Fibroblast of skin of right quadriceps (primary cell): ENCODE measurements around the gene ADGRV1.
"Not testable (repeated sequence)": the region's sequence is repeated elsewhere in the genome, so short reads cannot be mapped to it uniquely, and the experiment has no call there.

Source experiments
- DNase-seq: peaks from one replicate; pipeline ENCODE4 v3.0.0-alpha.2; 2013

The ADGRV1 gene

GRCh38 chr5:90834711-90835110 is 276.1 kb downstream of the ADGRV1 start:
- DNase-seq, result no peak

GRCh38 chr5:90843443-90843842 is 284.8 kb downstream of the ADGRV1 start:
- DNase-seq, result peak; percentile 2

- DNase-seq, result no peak
These were observed 286.3 kb downstream of the ADGRV1 start for GRCh38 chr5:90844931-90845330.

DNA sequence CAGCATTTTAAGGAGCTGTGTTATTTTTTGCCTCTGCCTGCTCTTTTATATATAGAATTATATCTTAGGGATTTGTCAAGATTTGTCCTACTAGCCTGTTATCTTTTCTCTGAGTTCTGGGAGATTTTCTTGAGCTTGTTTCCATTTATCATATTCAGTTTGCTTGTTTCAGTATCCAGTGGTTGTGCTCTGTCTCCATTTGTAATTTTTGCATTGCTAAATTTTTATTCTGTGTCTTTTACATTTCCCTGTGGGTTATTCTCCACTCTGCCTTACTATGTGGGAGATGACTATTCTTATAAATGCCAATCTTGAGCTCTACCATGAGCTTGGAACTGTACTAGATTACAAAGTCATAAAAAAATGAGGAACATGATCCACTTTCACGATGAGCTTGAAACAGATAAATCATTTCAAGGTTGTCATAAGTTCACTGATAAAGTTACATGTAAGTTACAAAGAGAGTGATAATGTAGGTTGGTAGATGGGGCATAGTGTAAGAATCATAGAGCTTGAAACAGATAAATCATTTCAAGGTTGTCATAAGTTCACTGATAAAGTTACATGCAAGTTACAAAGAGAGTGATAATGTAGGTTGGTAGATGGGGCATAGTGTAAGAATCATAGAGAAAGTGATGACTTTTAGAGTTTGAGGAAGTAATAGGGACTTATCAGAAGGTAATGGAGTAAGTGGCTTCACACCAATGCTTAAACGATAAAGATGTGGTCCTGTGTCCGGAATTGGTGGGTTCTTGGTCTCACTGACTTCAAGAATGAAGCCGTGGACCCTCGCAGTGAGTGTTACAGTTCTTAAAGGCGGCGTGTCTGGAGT is 287.3 kb downstream of the ADGRV1 start:
- DNase-seq, result no peak

GRCh38 chr5:90847606-90848005 is 289.0 kb downstream of the ADGRV1 start:
- not testable (repeated sequence) for DNase-seq

GRCh38 chr5:90849939-90850338 is 291.3 kb downstream of the ADGRV1 start:
- no peak for DNase-seq

- no peak for DNase-seq
These were observed 293.9 kb downstream of the ADGRV1 start for GRCh38 chr5:90852531-90852930.

- DNase-seq, result no peak
These were observed 295.2 kb downstream of the ADGRV1 start for GRCh38 chr5:90853750-90854149.

DNA sequence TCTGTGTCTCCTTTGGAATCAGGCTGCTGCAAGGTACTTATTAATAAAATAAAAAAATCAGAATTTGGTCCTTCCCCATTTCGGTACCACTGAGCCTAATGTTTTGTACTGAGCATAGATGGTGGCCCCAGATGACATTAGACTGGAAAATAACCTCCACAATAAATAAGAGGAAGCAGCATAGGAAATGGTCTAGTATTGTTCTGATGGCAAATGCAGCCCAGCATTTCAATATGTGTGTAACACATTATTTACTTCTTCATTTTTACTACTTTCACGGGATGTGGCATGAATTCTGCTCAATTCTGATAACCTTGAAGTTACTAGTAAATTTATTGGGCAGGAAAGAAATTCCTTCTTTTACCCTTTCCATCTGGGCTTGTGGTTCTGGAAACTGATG is 295.6 kb downstream of the ADGRV1 start:
- DNase-seq, result no peak

DNA sequence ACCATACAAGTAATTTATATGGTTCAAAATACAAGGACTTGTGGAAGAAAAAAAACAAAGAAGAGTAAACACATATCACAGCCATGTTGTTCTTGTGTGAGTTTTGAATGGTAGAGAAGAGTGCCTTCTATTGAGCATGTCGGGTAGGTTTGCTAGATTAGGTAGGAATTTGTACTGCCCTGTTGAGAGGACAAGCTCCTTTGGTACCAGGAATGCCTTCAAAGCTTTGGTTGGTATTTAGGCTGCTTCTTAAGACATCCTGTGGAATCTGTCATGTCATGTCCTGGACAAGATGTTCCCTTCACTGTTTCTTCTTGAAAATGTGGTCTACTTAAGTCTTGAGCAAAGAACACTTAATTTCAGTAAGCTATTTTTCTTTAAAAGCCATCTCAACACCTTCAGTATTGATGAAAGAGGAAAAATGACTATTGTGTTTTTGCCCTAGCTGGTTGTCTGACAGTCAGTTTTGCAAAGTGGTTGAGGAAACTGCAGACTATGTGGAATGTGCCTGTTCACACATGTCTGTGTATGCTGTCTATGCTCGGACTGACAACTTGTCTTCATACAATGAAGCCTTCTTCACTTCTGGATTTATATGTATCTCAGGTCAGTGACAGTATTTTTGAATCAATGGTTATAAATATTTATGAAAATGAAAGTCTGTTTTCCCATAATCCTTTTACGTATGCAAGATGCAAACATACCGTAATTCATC is 296.9 kb downstream of the ADGRV1 start:
- DNase-seq, result no peak

DNA sequence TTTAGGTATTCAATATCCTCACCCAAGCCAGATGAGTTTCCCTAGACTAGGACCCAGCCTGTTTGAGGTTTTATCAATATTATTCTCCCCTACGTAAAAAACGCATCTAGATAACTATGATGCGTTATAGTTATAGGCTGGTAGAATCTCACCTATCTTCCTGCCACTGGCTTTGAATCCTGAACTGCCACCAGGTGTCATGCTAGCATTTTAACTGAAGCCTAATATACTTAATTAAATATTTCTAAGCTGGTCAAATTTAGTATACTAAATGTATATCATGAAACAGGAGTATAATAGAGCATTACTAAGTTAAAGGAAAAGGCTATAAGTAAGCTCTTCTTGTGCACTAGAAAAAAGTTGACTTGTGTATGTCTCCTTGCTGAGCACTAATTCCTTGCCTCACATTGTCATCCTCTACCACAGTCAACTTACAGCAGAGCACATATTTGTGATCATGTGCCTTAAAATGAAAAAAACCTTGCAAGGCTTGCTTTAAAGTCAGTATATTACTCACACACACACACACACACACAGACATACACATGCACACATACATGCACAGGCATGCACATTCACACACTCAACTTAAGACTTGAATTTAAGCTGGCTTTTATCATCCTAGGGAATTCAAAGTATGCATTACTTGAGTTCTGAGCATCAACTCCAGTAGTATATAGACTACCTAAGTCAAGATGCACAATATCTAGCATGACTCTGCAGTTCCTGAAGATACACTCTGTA is 303.4 kb downstream of the ADGRV1 start:
- DNase-seq, result no peak

DNA sequence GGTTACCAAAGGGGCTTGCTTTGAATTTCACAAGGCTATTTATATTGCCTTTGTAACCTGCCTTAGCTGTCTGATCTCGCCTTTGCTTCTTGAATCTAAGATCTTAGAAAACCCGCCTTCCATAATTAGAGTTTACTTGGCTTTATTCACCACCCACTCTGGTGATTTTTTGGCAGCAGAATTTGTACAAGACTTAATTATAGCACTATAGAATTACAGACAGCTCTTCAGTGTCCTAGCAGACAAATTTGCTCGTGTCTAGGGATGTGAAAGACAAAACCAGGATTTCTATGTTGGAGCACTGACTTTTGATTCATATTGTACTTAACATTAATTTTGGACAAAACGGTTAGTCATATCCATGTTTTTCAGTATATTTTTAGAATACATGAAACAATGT is 306.6 kb downstream of the ADGRV1 start:
- no peak for DNase-seq

- peak; percentile 31 for DNase-seq
These were observed 307.7 kb downstream of the ADGRV1 start for GRCh38 chr5:90866333-90866732.

GRCh38 chr5:90866915-90867731 is 308.5 kb downstream of the ADGRV1 start:
- DNase-seq, result peak; percentile 43

DNA sequence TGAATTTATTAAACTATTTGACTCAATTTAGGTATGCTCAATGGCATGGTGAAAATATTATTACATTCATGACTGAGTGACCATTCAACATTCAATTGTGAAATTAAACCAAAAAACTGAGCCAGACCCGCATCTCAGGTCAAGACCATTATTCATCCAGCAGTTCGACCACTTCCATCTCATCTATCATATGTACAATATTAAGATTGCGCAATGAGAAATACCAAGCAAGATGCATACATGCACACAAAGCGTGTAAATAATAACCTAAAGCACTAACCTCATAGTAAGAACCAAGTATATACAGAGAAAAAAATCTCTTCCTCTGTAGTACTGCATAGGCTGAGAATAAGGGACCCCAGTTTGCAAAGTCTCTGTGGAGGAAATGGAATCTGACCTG is 310.2 kb downstream of the ADGRV1 start:
- no peak for DNase-seq

DNA sequence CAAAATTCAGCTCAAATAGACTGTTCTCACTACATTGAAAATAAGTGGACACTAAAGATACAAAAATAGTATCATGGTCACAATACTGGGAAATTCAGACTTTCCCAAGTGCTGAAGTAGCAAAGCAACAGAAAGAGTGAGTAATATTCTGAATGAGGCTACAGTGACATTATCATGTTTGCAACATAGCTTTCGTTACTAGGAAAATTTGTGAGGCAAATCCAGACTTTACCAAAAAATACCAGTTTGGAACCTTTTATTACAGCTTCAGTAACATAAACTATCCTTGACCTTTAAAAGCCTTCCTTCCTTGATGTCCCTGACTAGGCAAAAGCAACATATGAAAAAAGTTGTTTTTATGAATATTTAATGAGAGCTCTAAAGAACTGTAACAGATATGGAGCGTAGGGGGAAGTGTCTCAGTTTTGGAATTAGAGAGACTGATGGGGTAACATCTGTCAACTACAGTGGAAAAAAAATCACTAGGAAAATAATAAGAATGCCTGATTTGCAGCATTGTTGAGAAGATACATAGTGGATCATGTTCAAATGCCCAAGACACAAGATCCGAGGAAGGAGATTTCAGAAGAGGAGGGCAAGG is 312.9 kb downstream of the ADGRV1 start:
- no peak for DNase-seq

DNA sequence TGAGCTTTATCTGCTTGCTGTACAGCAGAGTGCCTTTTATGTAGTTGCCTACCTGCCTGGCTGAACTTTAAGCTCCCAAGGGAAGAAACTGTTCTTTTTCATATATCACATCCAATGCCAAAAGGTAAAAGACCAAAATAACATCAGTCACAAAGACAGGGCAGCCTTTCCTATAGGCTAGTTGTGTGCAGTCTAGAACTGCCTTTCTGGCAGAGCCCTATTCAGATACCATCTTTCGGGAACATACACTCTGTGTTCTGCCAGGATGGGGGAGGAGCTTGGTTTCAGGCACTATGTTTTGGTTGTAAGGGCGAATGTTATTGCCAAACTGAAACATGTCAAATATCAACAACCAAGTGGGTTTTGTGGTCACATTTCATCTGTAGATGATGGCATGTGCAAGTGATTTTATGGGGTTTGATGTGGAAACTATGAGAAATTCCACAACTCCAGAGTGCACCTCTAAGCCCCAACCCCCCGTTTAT is 314.5 kb downstream of the ADGRV1 start:
- DNase-seq, result peak; percentile 14

- no peak for DNase-seq
These were observed 315.5 kb downstream of the ADGRV1 start for GRCh38 chr5:90874066-90874465.

- DNase-seq, result no peak
These were observed 316.9 kb downstream of the ADGRV1 start for GRCh38 chr5:90875456-90875855.

- DNase-seq, result no peak
These were observed 317.8 kb downstream of the ADGRV1 start for GRCh38 chr5:90876366-90876765.

DNA sequence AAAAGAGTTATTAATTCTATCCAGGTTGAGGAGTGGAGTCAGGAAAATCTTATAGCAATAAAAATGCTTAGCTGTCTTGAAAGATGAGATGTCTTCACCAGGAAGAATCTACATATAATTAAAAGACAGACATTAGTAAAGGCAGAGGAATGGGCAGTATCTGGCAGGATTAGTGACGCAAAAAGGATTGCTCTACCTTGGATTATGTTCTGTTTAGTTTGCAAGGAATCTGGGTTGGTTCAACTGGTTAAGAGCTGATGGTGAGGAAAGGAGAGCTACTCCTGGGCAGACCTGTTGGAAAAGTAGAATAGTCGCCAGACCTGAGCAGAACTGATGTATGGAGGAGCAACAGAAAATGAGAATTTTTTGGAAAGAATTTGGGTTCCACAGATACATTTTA is 318.5 kb downstream of the ADGRV1 start:
- no peak for DNase-seq

DNA sequence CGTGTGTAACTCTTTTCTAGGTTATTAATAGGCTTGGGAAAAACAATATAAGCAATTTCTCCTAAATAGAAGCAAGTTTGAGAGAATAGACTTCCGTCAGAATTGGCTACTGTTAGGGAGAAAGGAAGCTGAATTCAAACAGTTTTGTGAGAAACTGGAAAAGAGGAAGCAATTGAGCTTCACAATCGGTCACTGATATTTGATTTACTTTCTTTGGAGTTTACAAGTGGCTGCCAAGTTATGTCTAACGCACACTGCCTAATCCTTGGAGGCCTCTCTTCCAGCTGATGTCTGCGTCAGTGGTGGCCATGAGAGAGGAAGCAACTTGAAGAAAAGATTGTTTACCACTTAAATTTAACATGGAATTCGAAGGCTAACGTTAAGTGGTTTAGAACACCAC is 319.5 kb downstream of the ADGRV1 start:
- DNase-seq, result no peak
